SK-N-SH (cell line): ENCODE data around the gene HS2ST1. TPM values are rescaled to one million over a fixed set of nuclear protein-coding genes. Genes with fewer than 3 reads are reported as not detected.

Experiments used
- CTCF ChIA-PET: fragments of 300-600, 350-600 bp; formaldehyde crosslinking; extraction: SDS; loops from one replicate; lab custom pipeline; 2021; lab: Yijun Ruan, JAX
- POLR2A ChIA-PET: fragments of 350-600 bp; sonication (Branson Sonifier 250); formaldehyde crosslinking; extraction: SDS; loops from one replicate; lab custom pipeline; 2020; ENCODE audit warnings: antibody characterized with exemption, inconsistent platforms; lab: Yijun Ruan, JAX
- DNase-seq: peaks from one replicate; pipeline ENCODE4 v3.0.0; 2012
- H2AFZ ChIP-seq: fragments of 200-600 bp; sonication (generic); 2 replicates; pipeline ENCODE4 v1.8.1; 2016; ENCODE audit warnings: antibody characterized with exemption, mild to moderate bottlenecking, low read depth
- H3F3A ChIP-seq: fragments of 200-600 bp; sonication (generic); replicated peaks from 2 replicates; pipeline ENCODE3; 2016; ENCODE audit warnings: antibody characterized with exemption, mild to moderate bottlenecking; ENCODE audit not compliant: insufficient read depth
- H3K27ac ChIP-seq, 2 experiments: fragments of 200-500 bp in 1 of 2; fragments of 200-600 bp in 1 of 2; sonication (Bioruptor generic) in 1 of 2; sonication (generic), shearing (Covaris generic) in 1 of 2; 2 replicates each; pipeline versions ENCODE4 v1.5.1 to v1.6.1; 2014 to 2016; ENCODE audit warnings: low read depth in 2 of 2, inconsistent platforms in 1 of 2, low read length in 1 of 2, mild to moderate bottlenecking in 1 of 2, mixed read lengths in 1 of 2
- H3K27me3 ChIP-seq: fragments of 200-600 bp; sonication (generic), shearing (Covaris generic); 2 replicates; pipeline ENCODE4 v1.6.1; 2016; ENCODE audit warnings: mixed run types; ENCODE audit not compliant: insufficient read depth
- H3K36me3 ChIP-seq, 2 experiments: fragments of 200-500 bp in 1 of 2; fragments of 200-600 bp in 1 of 2; sonication (Bioruptor generic) in 1 of 2; sonication (generic) in 1 of 2; replicated peaks in 1 of 2; 2 replicates each; pipeline versions ENCODE3 to v1.5.1; 2014 to 2016; ENCODE audit warnings: low read length in 1 of 2, mild to moderate bottlenecking in 1 of 2; ENCODE audit not compliant: insufficient read depth in 2 of 2, control insufficient read depth in 1 of 2
- H3K4me1 ChIP-seq, 2 experiments: fragments of 200-500 bp in 1 of 2; fragments of 200-600 bp in 1 of 2; sonication (Bioruptor generic) in 1 of 2; sonication (generic), shearing (Covaris generic) in 1 of 2; 2 replicates each; pipeline versions ENCODE4 v1.5.1 to v1.6.1; 2014 to 2016; ENCODE audit warnings: low read depth in 1 of 2, low read length in 1 of 2, mixed run types in 1 of 2; ENCODE audit not compliant: insufficient read depth in 2 of 2, control insufficient read depth in 1 of 2
- H3K4me2 ChIP-seq: fragments of 200-600 bp; sonication (generic), shearing (Covaris generic); 2 replicates; pipeline ENCODE4 v1.6.1; 2017; ENCODE audit warnings: mixed run types
- H3K4me3 ChIP-seq, 2 experiments: fragments of 200-500 bp in 1 of 2; fragments of 200-600 bp in 1 of 2; sonication (Bioruptor generic) in 1 of 2; sonication (generic), shearing (Covaris generic) in 1 of 2; 2 replicates each; pipeline versions ENCODE4 v1.5.1 to v1.8.1; 2014 to 2016; ENCODE audit warnings: low read depth in 2 of 2, inconsistent platforms in 1 of 2, low read length in 1 of 2, mild to moderate bottlenecking in 1 of 2, mixed read lengths in 1 of 2, moderate library complexity in 1 of 2
- H3K79me2 ChIP-seq: fragments of 200-600 bp; sonication (generic); 2 replicates; pipeline ENCODE4 v1.8.1; 2017; ENCODE audit warnings: mild to moderate bottlenecking; ENCODE audit not compliant: insufficient read depth
- H3K9ac ChIP-seq: fragments of 200-600 bp; sonication (generic); 2 replicates; pipeline ENCODE4 v1.6.1; 2017; ENCODE audit warnings: mixed run types
- H3K9me2 ChIP-seq: fragments of 200-600 bp; sonication (generic); 2 replicates; pipeline ENCODE4 v1.6.1; 2017; ENCODE audit warnings: mixed run types
- H3K9me3 ChIP-seq: fragments of 200-600 bp; sonication (generic); 2 replicates; pipeline ENCODE4 v1.6.1; 2017; ENCODE audit warnings: mixed run types, mild to moderate bottlenecking, moderate library complexity
- H4K20me1 ChIP-seq: fragments of 200-600 bp; sonication (generic); 2 replicates; pipeline ENCODE4 v1.6.1; 2017; ENCODE audit warnings: mild to moderate bottlenecking, mixed run types; ENCODE audit not compliant: insufficient read depth
- CHD2 ChIP-seq: fragments of 150-350 bp; IDR thresholded peaks from 2 replicates; pipeline ENCODE4 v1.6.1; 2018; ENCODE audit warnings: low read length; ENCODE audit not compliant: partially characterized antibody
- FOSL2 ChIP-seq: IDR thresholded peaks from 2 replicates; pipeline ENCODE4 v1.4.0; 2012; ENCODE audit warnings: low read depth, mild to moderate bottlenecking, moderate library complexity, borderline replicate concordance
- FOXJ3 ChIP-seq: sonication (generic); formaldehyde crosslinking; IDR thresholded peaks from 2 replicates; pipeline ENCODE4 v1.5.1; 2020; ENCODE audit warnings: mild to moderate bottlenecking, missing genetic modification reagents
- GATA2 ChIP-seq: sonication (generic); formaldehyde crosslinking; IDR thresholded peaks from 2 replicates; pipeline ENCODE4 v1.5.0; 2020; ENCODE audit warnings: mild to moderate bottlenecking, missing genetic modification reagents
- NRF1 ChIP-seq: IDR thresholded peaks from 2 replicates; pipeline ENCODE4 v1.6.1; 2012; ENCODE audit warnings: low read depth, mild to moderate bottlenecking, low read length
- PBX3 ChIP-seq: IDR thresholded peaks from 2 replicates; pipeline ENCODE4; 2012
- REST ChIP-seq: IDR thresholded peaks from 2 replicates; pipeline ENCODE4 v1.6.1; 2012; ENCODE audit warnings: mild to moderate bottlenecking, low read depth, low read length, moderate library complexity
- RFX5 ChIP-seq: IDR thresholded peaks from 2 replicates; pipeline ENCODE4 v1.6.1; 2012; ENCODE audit warnings: mild to moderate bottlenecking, improper control_type of control experiment, low read length
- RXRA ChIP-seq: IDR thresholded peaks from 2 replicates; pipeline ENCODE4 v1.4.0; 2012; ENCODE audit warnings: low read depth, mild to moderate bottlenecking, borderline replicate concordance
- TEAD4 ChIP-seq: IDR thresholded peaks from 2 replicates; pipeline ENCODE4 v1.4.0; 2012; ENCODE audit warnings: mild to moderate bottlenecking, borderline replicate concordance; ENCODE audit not compliant: insufficient read depth
- WGBS: methylation state at CpG from one replicate; pipeline ENCODE4 v1.1.6; 2017; ENCODE audit warnings: low lambda C conversion rate; 5-methylcytosine and 5-hydroxymethylcytosine counted together
- polyA plus RNA-seq, 3 experiments: library from polyadenylated mRNA; depleted of rRNA; stranded (reverse); fragments of >200 nt; gene quantifications; 2 replicates each; pipeline ENCODE4 v1.2.3, GENCODE V29; 2012
- TF ChIP-seq, protein P1 (sequence below): IDR thresholded peaks from 2 replicates; pipeline ENCODE4 v1.4.0; 2012; ENCODE audit warnings: low read depth, borderline replicate concordance
- TF ChIP-seq, protein P2 (sequence below): IDR thresholded peaks from 2 replicates; pipeline ENCODE4 v1.4.0; 2012; ENCODE audit warnings: low read depth
- TF ChIP-seq, protein P3 (sequence below): fragments of 150-350 bp; IDR thresholded peaks from 2 replicates; pipeline ENCODE4 v1.6.1; 2017; ENCODE audit warnings: antibody characterized with exemption, low read length, low read depth, borderline replicate concordance
- TF ChIP-seq, protein P4 (sequence below): fragments of 200-600 bp; sonication (generic); IDR thresholded peaks from 2 replicates; pipeline ENCODE4 v1.6.1; 2017; ENCODE audit warnings: antibody characterized with exemption, mild to moderate bottlenecking, moderate library complexity

Gene HS2ST1
- polyA plus RNA-seq, 1 of the 3 experiments (the other 2 are of a cell fraction) = 16.6 TPM

DNA sequence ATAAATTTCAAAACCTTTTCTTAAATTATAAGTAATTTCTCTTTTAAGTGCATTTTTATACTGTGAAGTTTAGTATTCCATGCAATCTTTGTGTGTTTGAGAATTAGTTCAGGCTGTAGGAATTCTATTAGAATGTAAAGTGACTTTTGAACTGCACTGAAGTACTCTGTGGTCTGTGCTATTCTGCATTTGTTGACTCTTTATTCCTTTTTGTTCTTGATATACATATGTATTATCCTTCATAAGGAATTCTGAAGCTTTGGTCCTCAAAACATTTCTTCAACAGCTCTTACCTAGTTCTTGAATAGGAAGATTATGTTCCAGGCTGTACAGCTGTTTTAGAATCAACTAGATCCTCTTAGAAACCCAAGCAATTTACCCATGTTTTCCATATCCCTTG lies 158.0 kb downstream of the HS2ST1 start:
- H3K4me1 ChIP-seq = no peaks in the 10 kb centered on the region; a peak in 1 of 4 replicates
- H3K9me3 ChIP-seq = no peaks in the 10 kb centered on the region
- H3K27ac ChIP-seq = no peak overlapping the region
- no peak overlapping the region for H3K4me2 ChIP-seq
- TF ChIP-seq GATA2 (CRISPR knock-in tag) (no peak), NRF1 (no peak), FOXJ3 (CRISPR knock-in tag) (no peak), RXRA (no peak)
- TF ChIP-seq, protein P1, sequence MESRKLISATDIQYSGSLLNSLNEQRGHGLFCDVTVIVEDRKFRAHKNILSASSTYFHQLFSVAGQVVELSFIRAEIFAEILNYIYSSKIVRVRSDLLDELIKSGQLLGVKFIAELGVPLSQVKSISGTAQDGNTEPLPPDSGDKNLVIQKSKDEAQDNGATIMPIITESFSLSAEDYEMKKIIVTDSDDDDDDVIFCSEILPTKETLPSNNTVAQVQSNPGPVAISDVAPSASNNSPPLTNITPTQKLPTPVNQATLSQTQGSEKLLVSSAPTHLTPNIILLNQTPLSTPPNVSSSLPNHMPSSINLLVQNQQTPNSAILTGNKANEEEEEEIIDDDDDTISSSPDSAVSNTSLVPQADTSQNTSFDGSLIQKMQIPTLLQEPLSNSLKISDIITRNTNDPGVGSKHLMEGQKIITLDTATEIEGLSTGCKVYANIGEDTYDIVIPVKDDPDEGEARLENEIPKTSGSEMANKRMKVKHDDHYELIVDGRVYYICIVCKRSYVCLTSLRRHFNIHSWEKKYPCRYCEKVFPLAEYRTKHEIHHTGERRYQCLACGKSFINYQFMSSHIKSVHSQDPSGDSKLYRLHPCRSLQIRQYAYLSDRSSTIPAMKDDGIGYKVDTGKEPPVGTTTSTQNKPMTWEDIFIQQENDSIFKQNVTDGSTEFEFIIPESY = no peak
- peaks cover 0 to 5% of the 10 kb centered on the region in 2 experiments for H3K36me3 ChIP-seq
- H3K4me3 ChIP-seq = no peak overlapping the region
- H4K20me1 ChIP-seq = no peaks in the 10 kb centered on the region
- CTCF ChIA-PET = interaction anchor here (1.0 to 6.1 kb wide), 3 partner anchors 12 to 239 kb away, joined by 3 to 41 read pairs (median 3); no protein-coding TSS in a partner anchor
- 0 out of 2 replicates have a peak, but pooled peaks cover under 1% of the 10 kb centered on the region for H3K79me2 ChIP-seq
- DNase-seq = no peak
- POLR2A ChIA-PET = no interaction called here
- H3K27me3 ChIP-seq = no peaks in the 10 kb centered on the region
- no peaks in the 10 kb centered on the region; the same call in 1 of the 2 replicates for H3K9me2 ChIP-seq
- H2AFZ ChIP-seq = no peak overlapping the region
- H3F3A ChIP-seq = no peaks in the 10 kb centered on the region
- H3K9ac ChIP-seq = no peak overlapping the region

- no peak overlapping the region for H2AFZ ChIP-seq
- H3K36me3 ChIP-seq = peaks cover 0 to 5% of the 10 kb centered on the region in 2 experiments
- no peaks in the 10 kb centered on the region; a peak in 2 of 4 replicates for H3K4me1 ChIP-seq
- H3K9me2 ChIP-seq = no peaks in the 10 kb centered on the region; the same call in 1 of the 2 replicates
- POLR2A ChIA-PET = no interaction called here
- no peaks in the 10 kb centered on the region for H3F3A ChIP-seq
- no peak overlapping the region for H3K9ac ChIP-seq
- no peak for DNase-seq
- WGBS = 95% methylated on average over 7 of the region's 7 CpGs
- no peaks in the 10 kb centered on the region for H4K20me1 ChIP-seq
- CTCF ChIA-PET = interaction anchor here (1.0 to 6.1 kb wide), 4 partner anchors 11 to 239 kb away, joined by 3 to 41 read pairs (median 4); no protein-coding TSS in a partner anchor
- no peak overlapping the region for H3K4me2 ChIP-seq
- H3K4me3 ChIP-seq = no peak overlapping the region
- H3K27ac ChIP-seq = no peak overlapping the region
- H3K9me3 ChIP-seq = no peaks in the 10 kb centered on the region
- no peaks in the 10 kb centered on the region for H3K79me2 ChIP-seq
- no peak for TF ChIP-seq PBX3
- TF ChIP-seq, protein P2, sequence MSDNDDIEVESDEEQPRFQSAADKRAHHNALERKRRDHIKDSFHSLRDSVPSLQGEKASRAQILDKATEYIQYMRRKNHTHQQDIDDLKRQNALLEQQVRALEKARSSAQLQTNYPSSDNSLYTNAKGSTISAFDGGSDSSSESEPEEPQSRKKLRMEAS = no peak
- TF ChIP-seq, protein P3, sequence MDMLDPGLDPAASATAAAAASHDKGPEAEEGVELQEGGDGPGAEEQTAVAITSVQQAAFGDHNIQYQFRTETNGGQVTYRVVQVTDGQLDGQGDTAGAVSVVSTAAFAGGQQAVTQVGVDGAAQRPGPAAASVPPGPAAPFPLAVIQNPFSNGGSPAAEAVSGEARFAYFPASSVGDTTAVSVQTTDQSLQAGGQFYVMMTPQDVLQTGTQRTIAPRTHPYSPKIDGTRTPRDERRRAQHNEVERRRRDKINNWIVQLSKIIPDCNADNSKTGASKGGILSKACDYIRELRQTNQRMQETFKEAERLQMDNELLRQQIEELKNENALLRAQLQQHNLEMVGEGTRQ = no peak
- no peak for TF ChIP-seq CHD2
- no peak for TF ChIP-seq RFX5
- TF ChIP-seq, protein P1 = no peak
- no peak for TF ChIP-seq FOSL2
- TF ChIP-seq TEAD4 = no peak
- TF ChIP-seq, protein P4, sequence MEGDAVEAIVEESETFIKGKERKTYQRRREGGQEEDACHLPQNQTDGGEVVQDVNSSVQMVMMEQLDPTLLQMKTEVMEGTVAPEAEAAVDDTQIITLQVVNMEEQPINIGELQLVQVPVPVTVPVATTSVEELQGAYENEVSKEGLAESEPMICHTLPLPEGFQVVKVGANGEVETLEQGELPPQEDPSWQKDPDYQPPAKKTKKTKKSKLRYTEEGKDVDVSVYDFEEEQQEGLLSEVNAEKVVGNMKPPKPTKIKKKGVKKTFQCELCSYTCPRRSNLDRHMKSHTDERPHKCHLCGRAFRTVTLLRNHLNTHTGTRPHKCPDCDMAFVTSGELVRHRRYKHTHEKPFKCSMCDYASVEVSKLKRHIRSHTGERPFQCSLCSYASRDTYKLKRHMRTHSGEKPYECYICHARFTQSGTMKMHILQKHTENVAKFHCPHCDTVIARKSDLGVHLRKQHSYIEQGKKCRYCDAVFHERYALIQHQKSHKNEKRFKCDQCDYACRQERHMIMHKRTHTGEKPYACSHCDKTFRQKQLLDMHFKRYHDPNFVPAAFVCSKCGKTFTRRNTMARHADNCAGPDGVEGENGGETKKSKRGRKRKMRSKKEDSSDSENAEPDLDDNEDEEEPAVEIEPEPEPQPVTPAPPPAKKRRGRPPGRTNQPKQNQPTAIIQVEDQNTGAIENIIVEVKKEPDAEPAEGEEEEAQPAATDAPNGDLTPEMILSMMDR = no peak
- no peak for TF ChIP-seq REST
- H3K27me3 ChIP-seq = no peaks in the 10 kb centered on the region
Observed at GRCh38 chr1:87072904-87073303, 158.5 kb downstream of the HS2ST1 start.
